HEK293T (cell line): Measurements from ENCODE around the gene FBXL17.

Experiments
- CTCF ChIA-PET: fragments of 350-600 bp; formaldehyde crosslinking; extraction: SDS; loops from one replicate; lab custom pipeline; 2021; ENCODE audit warnings: antibody characterized with exemption, inconsistent platforms; lab: Yijun Ruan, JAX
- POLR2A ChIA-PET: fragments of 350-600 bp; formaldehyde crosslinking; extraction: SDS; loops from one replicate; lab custom pipeline; 2020; ENCODE audit warnings: antibody characterized with exemption, inconsistent platforms; lab: Yijun Ruan, JAX
- DNase-seq: peaks from one replicate; pipeline ENCODE4 v3.0.0; 2012; ENCODE audit warnings: mixed read lengths; ENCODE audit errors: extremely low spot score
- ARNT ChIP-seq: fragments of 450-650 bp; IDR thresholded peaks from 2 replicates; pipeline ENCODE4 v1.6.1; 2017; ENCODE audit warnings: mild to moderate bottlenecking
- BHLHE40 ChIP-seq: fragments of 450-650 bp; IDR thresholded peaks from 2 replicates; pipeline ENCODE4 v1.6.1; 2016; ENCODE audit warnings: mild to moderate bottlenecking, moderate library complexity, borderline replicate concordance
- CTBP1 ChIP-seq: fragments of 450-650 bp; IDR thresholded peaks from 2 replicates; pipeline ENCODE4 v1.6.1; 2016; ENCODE audit warnings: borderline replicate concordance
- ELF4 ChIP-seq: fragments of 450-650 bp; IDR thresholded peaks from 2 replicates; pipeline ENCODE4 v1.6.1; 2017; ENCODE audit warnings: antibody characterized with exemption
- FOXA1 ChIP-seq: fragments of 450-650 bp; IDR thresholded peaks from 2 replicates; pipeline ENCODE4 v1.6.1; 2016; ENCODE audit warnings: mild to moderate bottlenecking
- FOXK2 ChIP-seq: fragments of 450-650 bp; IDR thresholded peaks from 2 replicates; pipeline ENCODE4 v1.6.1; 2016; ENCODE audit warnings: mild to moderate bottlenecking
- FOXM1 ChIP-seq: fragments of 450-650 bp; IDR thresholded peaks from 2 replicates; pipeline ENCODE4 v1.6.1; 2017; ENCODE audit warnings: mild to moderate bottlenecking, borderline replicate concordance
- HDGF ChIP-seq: fragments of 450-650 bp; IDR thresholded peaks from 2 replicates; pipeline ENCODE4 v1.6.1; 2017; ENCODE audit warnings: antibody characterized with exemption, borderline replicate concordance
- L3MBTL2 ChIP-seq: fragments of 450-650 bp; conservative IDR thresholded peaks from 2 replicates; pipeline ENCODE4 v1.6.1; 2016; ENCODE audit warnings: mild to moderate bottlenecking
- LEF1 ChIP-seq: fragments of 450-650 bp; IDR thresholded peaks from 2 replicates; pipeline ENCODE4 v1.6.1; 2017; ENCODE audit warnings: mild to moderate bottlenecking, borderline replicate concordance
- NFRKB ChIP-seq: fragments of 450-650 bp; IDR thresholded peaks from 2 replicates; pipeline ENCODE4 v1.6.1; 2016; ENCODE audit warnings: mild to moderate bottlenecking, moderate library complexity
- PKNOX1 ChIP-seq: fragments of 450-650 bp; IDR thresholded peaks from 2 replicates; pipeline ENCODE4 v1.6.1; 2016
- SP1 ChIP-seq: fragments of 450-650 bp; IDR thresholded peaks from 2 replicates; pipeline ENCODE4 v1.6.1; 2017
- SUZ12 ChIP-seq: fragments of 450-650 bp; IDR thresholded peaks from 2 replicates; pipeline ENCODE4 v1.6.1; 2016; ENCODE audit warnings: mild to moderate bottlenecking
- TARDBP ChIP-seq: fragments of 450-650 bp; IDR thresholded peaks from 2 replicates; pipeline ENCODE4 v1.6.1; 2016
- ZNF384 ChIP-seq: fragments of 450-650 bp; IDR thresholded peaks from 2 replicates; pipeline ENCODE4 v1.6.1; 2016

Gene FBXL17

GRCh38 chr5:108129129-108129528 lies 252.8 kb downstream of the FBXL17 start:
- ChIA-PET POLR2A (no interaction called here), CTCF (no interaction called here)
- no peak for DNase-seq
- TF ChIP-seq SUZ12, result no peak
- no peak for TF ChIP-seq ZNF384
- TF ChIP-seq NFRKB, result no peak
- TF ChIP-seq PKNOX1, result no peak

GRCh38 chr5:108125771-108126511 lies 256.0 kb downstream of the FBXL17 start:
- ChIA-PET POLR2A (no interaction called here), CTCF (interaction anchor here (0.6 kb wide), 1 partner anchor 33 kb away, joined by 3 read pairs; no protein-coding TSS in a partner anchor)
- TF ChIP-seq SUZ12, result no peak
- no peak for TF ChIP-seq CTBP1
- TF ChIP-seq FOXM1, result no peak
- no peak for TF ChIP-seq BHLHE40
- no peak for DNase-seq

DNA sequence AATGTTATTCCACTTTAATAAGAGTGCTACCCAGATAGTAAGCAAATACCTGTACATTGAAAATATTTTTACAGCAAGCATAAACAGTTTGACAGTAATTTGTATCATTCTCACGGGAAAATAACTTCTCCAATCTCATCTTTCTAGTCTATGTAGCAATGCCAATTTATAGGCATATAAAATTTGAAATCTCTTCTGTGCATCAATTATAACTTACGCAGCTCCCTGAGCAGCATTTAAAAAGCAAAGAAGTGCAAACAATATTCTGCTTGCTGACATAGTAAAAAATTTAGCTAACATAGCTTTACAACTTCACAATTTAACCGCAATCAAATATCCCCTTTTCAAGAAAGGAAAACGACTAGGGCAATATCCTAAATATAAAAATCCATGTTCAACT lies 257.3 kb downstream of the FBXL17 start:
- TF ChIP-seq CTBP1 (no peak), L3MBTL2 (no peak), TARDBP (no peak), HDGF (no peak), LEF1 (no peak), SUZ12 (no peak), PKNOX1 (no peak), SP1 (no peak), FOXM1 (no peak), ZNF384 (no peak), NFRKB (no peak), FOXK2 (no peak), FOXA1 (no peak), ARNT (no peak), ELF4 (no peak), BHLHE40 (no peak)
- CTCF ChIA-PET, result no interaction called here
- DNase-seq, result no peak
- POLR2A ChIA-PET, result no interaction called here

DNA sequence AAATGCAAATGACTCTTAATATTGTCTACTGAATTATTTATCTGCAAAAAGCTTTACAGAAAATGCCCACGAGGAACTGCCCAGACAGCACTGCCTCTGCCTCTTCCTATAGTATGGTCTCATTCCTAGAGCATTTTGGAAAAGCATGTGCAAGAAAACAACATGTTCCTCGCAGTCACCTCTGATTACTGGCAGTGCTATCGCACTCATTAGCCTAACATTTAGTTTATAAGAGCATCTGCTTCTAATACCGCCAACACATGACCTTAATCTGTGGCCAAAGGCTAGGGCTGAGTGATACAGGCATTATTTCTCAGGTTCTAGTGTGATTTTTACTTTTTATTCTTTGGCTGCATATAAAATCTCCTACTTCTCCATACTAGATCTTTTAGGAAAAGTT lies 259.2 kb downstream of the FBXL17 start:
- POLR2A ChIA-PET, result no interaction called here
- CTCF ChIA-PET, result no interaction called here
- TF ChIP-seq SUZ12 (no peak), LEF1 (no peak), SP1 (no peak), CTBP1 (no peak), TARDBP (no peak), FOXM1 (no peak), PKNOX1 (no peak), NFRKB (no peak), ZNF384 (no peak), BHLHE40 (no peak), ELF4 (no peak), L3MBTL2 (no peak), FOXK2 (no peak)
- no peak for DNase-seq

- ChIA-PET CTCF (no interaction called here), POLR2A (no interaction called here)
- TF ChIP-seq TARDBP (no peak), BHLHE40 (no peak), SP1 (no peak), L3MBTL2 (no peak), FOXK2 (no peak)
- DNase-seq, result no peak
Measured at GRCh38 chr5:108118813-108119514, 262.9 kb downstream of the FBXL17 start.

DNA sequence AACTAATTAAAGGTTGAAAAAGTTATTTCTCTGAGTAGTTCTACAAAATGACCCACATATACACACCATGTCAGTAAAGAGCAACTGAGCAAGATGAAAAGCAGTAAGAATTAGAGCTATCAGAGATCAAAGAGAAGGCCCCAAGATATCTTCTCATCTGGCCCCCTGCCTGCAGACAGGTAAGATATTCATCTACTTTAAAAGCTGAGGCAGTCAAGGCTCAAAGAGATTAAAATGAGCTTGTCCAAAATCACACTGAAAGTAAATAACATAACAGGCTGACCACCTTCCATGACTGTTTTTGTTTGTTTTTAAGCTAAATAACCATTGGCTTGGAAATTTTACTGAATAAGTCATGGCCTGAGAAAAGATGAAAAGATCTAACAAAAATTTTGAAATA lies 266.2 kb downstream of the FBXL17 start:
- CTCF ChIA-PET, result no interaction called here
- POLR2A ChIA-PET, result no interaction called here
- no peak for DNase-seq
- no peak for TF ChIP-seq FOXK2
- TF ChIP-seq ELF4, result no peak
- TF ChIP-seq HDGF, result no peak
- TF ChIP-seq LEF1, result no peak
- no peak for TF ChIP-seq TARDBP
- TF ChIP-seq FOXM1, result no peak
- TF ChIP-seq PKNOX1, result no peak
- no peak for TF ChIP-seq ZNF384
- TF ChIP-seq ARNT, result no peak
- TF ChIP-seq NFRKB, result no peak
- no peak for TF ChIP-seq SP1
- no peak for TF ChIP-seq SUZ12
- TF ChIP-seq FOXA1, result no peak
- no peak for TF ChIP-seq CTBP1
- TF ChIP-seq L3MBTL2, result no peak
- TF ChIP-seq BHLHE40, result no peak
